GM06990 (cell line): Measurements from ENCODE around the gene UBXN11.

ENCODE experiments used
- DNase-seq: peaks from one replicate; pipeline ENCODE4 v3.0.0-alpha.2; 2011; ENCODE audit not compliant: insufficient read length; ENCODE audit errors: extremely low read depth
- H3K27me3 ChIP-seq: replicated peaks from 2 replicates; pipeline ENCODE4 v1.6.0; 2011; ENCODE audit warnings: low read length; ENCODE audit not compliant: control insufficient read depth, insufficient read depth
- H3K36me3 ChIP-seq: 2 replicates; pipeline ENCODE4 v1.5.1; 2011; ENCODE audit warnings: low read length; ENCODE audit not compliant: control insufficient read depth, insufficient read depth
- H3K4me3 ChIP-seq: replicated peaks from 2 replicates; pipeline ENCODE4 v1.5.1; 2011; ENCODE audit warnings: low read depth, mild to moderate bottlenecking, control low read depth, low read length
- CTCF ChIP-seq: IDR thresholded peaks from 2 replicates; pipeline ENCODE4 v1.5.1; 2011; ENCODE audit warnings: low read length, control low read depth, mild to moderate bottlenecking, inconsistent platforms; ENCODE audit not compliant: insufficient read depth, poor library complexity, severe bottlenecking

The UBXN11 gene

GRCh38 chr1:26353210-26353859, 46.9 kb upstream of the UBXN11 start:
- TF ChIP-seq CTCF = no peak
- Histone ChIP-seq H3K4me3 (no peak overlapping the region), H3K36me3 (no peaks in the 10 kb centered on the region), H3K27me3 (no peaks in the 10 kb centered on the region; the same call in none of the 2 replicates)
- no peak for DNase-seq

GRCh38 chr1:26352338-26352679, 45.9 kb upstream of the UBXN11 start:
- DNase-seq = no peak
- no peaks in the 10 kb centered on the region; the same call in none of the 2 replicates for H3K27me3 ChIP-seq
- no peak for TF ChIP-seq CTCF
- H3K36me3 ChIP-seq = no peaks in the 10 kb centered on the region
- H3K4me3 ChIP-seq = no peak overlapping the region

DNA sequence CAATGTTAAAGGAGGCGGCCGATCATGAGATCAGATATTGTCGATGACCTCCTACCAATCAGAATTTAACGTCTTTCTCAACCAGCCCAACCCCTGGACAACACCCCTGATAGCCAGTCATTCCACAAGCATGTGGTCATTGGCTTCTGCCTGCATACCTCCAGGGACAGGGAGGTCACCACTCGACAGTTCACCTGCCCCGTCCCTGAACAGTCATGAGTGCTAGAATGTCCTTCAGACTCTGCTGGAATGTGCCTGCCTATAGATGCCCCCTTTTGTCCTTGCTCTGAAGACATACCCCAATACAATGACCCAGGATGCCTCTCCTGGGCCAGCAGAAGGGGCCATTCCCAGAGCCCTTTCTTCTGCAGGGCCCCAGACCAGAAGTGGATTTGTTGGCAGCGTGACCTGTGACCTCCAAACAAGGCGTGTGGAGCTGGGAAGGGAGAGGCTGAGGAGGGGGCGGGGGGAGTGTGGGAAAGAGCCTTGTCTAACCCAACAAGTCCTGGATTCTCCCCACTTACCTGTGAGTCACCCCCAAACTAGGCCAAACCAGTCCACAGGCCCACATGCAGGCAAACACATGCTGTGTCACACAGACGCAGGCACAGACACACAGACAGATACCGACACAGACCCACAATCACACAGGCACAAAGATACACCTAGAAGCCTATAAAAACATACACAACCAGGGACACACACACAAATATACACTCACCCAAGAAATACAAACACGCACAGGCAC, 45.3 kb upstream of the UBXN11 start:
- DNase-seq = no peak
- Histone ChIP-seq H3K27me3 (no peaks in the 10 kb centered on the region; the same call in none of the 2 replicates), H3K4me3 (no peak overlapping the region), H3K36me3 (no peaks in the 10 kb centered on the region)
- TF ChIP-seq CTCF = no peak

DNA sequence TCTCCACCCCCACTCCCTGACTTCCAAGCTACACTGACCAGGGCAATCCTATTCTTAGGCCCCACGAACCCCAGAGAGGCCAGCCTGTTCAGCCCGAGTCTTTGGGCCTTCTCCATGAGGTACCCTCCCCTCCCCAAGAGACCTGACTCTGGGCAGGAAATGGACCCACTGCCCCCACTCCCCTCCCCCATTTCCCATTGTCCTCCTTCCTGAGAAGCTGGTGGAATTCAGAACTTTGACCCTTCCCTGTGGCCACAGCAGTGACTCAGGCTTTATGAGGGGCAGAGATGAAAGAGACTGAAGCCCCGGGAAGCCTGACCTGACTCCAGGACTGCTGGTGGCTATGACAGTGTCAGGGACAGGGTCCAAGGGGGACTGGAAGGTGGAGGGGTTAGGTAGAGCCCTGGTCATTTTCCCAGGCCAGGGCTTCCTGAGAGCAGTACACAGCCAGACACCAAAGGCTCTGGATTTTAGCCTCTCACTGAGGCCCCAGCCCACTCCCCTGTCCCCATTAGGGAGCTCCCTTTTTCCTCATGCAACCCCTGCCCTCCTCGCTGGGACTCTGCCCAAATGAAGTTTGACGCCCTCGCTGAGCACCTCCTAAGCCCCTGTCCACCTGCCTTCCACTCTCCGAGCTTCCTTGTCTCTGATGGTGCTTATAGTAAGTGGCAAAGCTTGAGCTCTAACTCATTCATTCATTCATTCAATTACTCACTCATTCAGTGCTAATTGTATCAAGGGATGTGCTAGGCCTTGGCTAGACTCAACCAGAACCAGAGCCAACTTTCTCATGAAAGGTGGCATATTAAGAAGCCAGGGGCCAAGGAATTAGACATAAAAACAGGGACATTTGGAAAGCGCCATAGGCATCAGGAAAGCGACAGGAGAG, 44.5 kb upstream of the UBXN11 start:
- no peak for DNase-seq
- no peak for TF ChIP-seq CTCF
- Histone ChIP-seq H3K4me3 (no peak overlapping the region), H3K27me3 (no peaks in the 10 kb centered on the region; the same call in none of the 2 replicates), H3K36me3 (no peaks in the 10 kb centered on the region)

GRCh38 chr1:26350343-26350700, 43.9 kb upstream of the UBXN11 start:
- Histone ChIP-seq H3K27me3 (no peaks in the 10 kb centered on the region; the same call in none of the 2 replicates), H3K4me3 (no peak overlapping the region), H3K36me3 (no peaks in the 10 kb centered on the region)
- TF ChIP-seq CTCF = no peak
- no peak for DNase-seq
